ENCODE results near the gene TBL1Y. TPM values are rescaled to one million over a fixed set of nuclear protein-coding genes. Genes with fewer than 3 reads are reported as not detected.
"Not testable (repeated sequence)": the region's sequence is repeated elsewhere in the genome, so short reads cannot be mapped to it uniquely, and the experiment has no call there.

Gene TBL1Y
- total RNA-seq (2022) = not detected in 2 replicates
- Bru-seq, nascent RNA = not detected
- BruChase-seq, experiment 1, labeled RNA remaining after a 6-hour chase = not detected
- not detected for BruChase-seq, experiment 2, labeled RNA remaining after a 2-hour chase
- long read RNA-seq = 0 reads

GRCh38 chrY:6910372-6911252, at the start of gene TBL1Y:
TBL1Y (plus strand) TSS chrY:6910697; CDS start chrY:7025085, 114,388 bp downstream.
- H3K9me3 Mint-ChIP-seq (ENCODE audit: low read depth, unreplicated experiment) = no peaks in the 10 kb centered on the region
- DNase-seq = no peak
- H3K27ac Mint-ChIP-seq (ENCODE audit: unreplicated experiment) = no peak within 1 kb of the TSS
- no peaks in the 10 kb centered on the region for H3K27me3 Mint-ChIP-seq (ENCODE audit: unreplicated experiment)
- TF ChIP-seq, protein P1, sequence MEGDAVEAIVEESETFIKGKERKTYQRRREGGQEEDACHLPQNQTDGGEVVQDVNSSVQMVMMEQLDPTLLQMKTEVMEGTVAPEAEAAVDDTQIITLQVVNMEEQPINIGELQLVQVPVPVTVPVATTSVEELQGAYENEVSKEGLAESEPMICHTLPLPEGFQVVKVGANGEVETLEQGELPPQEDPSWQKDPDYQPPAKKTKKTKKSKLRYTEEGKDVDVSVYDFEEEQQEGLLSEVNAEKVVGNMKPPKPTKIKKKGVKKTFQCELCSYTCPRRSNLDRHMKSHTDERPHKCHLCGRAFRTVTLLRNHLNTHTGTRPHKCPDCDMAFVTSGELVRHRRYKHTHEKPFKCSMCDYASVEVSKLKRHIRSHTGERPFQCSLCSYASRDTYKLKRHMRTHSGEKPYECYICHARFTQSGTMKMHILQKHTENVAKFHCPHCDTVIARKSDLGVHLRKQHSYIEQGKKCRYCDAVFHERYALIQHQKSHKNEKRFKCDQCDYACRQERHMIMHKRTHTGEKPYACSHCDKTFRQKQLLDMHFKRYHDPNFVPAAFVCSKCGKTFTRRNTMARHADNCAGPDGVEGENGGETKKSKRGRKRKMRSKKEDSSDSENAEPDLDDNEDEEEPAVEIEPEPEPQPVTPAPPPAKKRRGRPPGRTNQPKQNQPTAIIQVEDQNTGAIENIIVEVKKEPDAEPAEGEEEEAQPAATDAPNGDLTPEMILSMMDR (IDR thresholded peaks at IDR 0.05; ENCODE audit: unreplicated experiment) = no peak
- H3K36me3 Mint-ChIP-seq (ENCODE audit: insufficient read depth, unreplicated experiment) = no peaks in the 10 kb centered on the region
- intact Hi-C loops (cut with micrococcal nuclease; ENCODE audit: unreplicated experiment) = no loop called here
- no peak within 1 kb of the TSS for H3K4me3 Mint-ChIP-seq (ENCODE audit: low read depth, unreplicated experiment)
- no TSS peak for BruUV-seq (replicated peaks)
- H3K4me1 Mint-ChIP-seq (ENCODE audit: low read depth, unreplicated experiment) = no peaks in the 10 kb centered on the region
- CTCF ChIA-PET = no interaction called here

DNA sequence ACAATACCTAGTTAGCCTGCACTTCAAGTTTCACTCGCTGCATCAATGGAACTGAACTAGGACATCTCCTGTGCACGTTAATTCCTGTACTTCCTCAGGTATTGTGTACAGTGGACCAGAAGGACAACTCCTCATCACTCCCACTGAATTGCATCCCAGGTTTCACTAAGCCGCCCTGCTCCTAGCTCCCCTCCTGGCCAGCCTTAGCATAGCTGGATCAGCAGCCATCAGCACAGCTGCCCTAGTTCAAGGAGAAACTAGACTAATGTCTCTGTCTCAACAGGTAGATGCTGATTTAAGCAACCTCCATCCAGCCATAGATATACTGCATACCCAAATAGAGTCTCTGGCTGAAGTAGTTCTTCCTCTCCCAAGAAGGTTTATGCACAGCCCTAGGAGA, 16.0 kb upstream of the TBL1Y start:
- Mint-ChIP-seq H3K4me1 (ENCODE audit: low read depth, unreplicated experiment) (no peaks in the 10 kb centered on the region), H3K9me3 (ENCODE audit: low read depth, unreplicated experiment) (no peaks in the 10 kb centered on the region), H3K4me3 (ENCODE audit: low read depth, unreplicated experiment) (no peak overlapping the region), H3K36me3 (ENCODE audit: insufficient read depth, unreplicated experiment) (no peaks in the 10 kb centered on the region), H3K27me3 (ENCODE audit: unreplicated experiment) (no peaks in the 10 kb centered on the region), H3K27ac (ENCODE audit: unreplicated experiment) (no peak overlapping the region)
- intact Hi-C loops (cut with micrococcal nuclease; ENCODE audit: unreplicated experiment) = no loop called here
- CTCF ChIA-PET = no interaction called here
- TF ChIP-seq, protein P1 (IDR thresholded peaks at IDR 0.05; ENCODE audit: unreplicated experiment) = no peak
- no peak for DNase-seq
- BruUV-seq (replicated peaks) = no TSS peak

DNA sequence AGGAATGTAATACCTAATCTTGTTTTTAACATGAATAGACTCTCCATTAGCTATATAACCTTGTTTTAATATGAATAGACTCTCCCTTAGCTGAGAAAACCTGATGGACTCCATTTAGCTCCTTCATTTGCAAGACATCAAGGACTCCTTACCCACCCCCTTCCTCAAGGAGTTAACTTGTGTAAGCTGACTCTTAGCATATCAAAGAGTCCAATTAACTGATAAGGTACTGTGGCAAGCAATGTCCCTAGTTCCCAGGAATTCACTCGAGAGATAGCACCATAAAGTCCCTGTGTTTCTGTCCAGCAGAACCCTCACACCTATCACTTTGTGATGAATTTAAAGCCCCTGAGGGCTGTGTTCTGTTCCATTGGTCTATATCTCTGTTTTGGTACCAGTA, 15.3 kb upstream of the TBL1Y start:
- Mint-ChIP-seq H3K27ac (ENCODE audit: unreplicated experiment) (no peak overlapping the region), H3K27me3 (ENCODE audit: unreplicated experiment) (no peaks in the 10 kb centered on the region), H3K36me3 (ENCODE audit: insufficient read depth, unreplicated experiment) (no peaks in the 10 kb centered on the region), H3K9me3 (ENCODE audit: low read depth, unreplicated experiment) (no peaks in the 10 kb centered on the region), H3K4me1 (ENCODE audit: low read depth, unreplicated experiment) (no peaks in the 10 kb centered on the region), H3K4me3 (ENCODE audit: low read depth, unreplicated experiment) (no peak overlapping the region)
- no peak for DNase-seq
- TF ChIP-seq, protein P1 (IDR thresholded peaks at IDR 0.05; ENCODE audit: unreplicated experiment) = no peak
- intact Hi-C loops (cut with micrococcal nuclease; ENCODE audit: unreplicated experiment) = no loop called here
- CTCF ChIA-PET = no interaction called here
- no TSS peak for BruUV-seq (replicated peaks)

- BruUV-seq (replicated peaks); intact Hi-C loops (cut with micrococcal nuclease; ENCODE audit: unreplicated experiment); H3K4me3 Mint-ChIP-seq (ENCODE audit: low read depth, unreplicated experiment); H3K9me3 Mint-ChIP-seq (ENCODE audit: low read depth, unreplicated experiment); CTCF ChIA-PET; H3K27me3 Mint-ChIP-seq (ENCODE audit: unreplicated experiment); DNase-seq; H3K36me3 Mint-ChIP-seq (ENCODE audit: insufficient read depth, unreplicated experiment); H3K27ac Mint-ChIP-seq (ENCODE audit: unreplicated experiment); H3K4me1 Mint-ChIP-seq (ENCODE audit: low read depth, unreplicated experiment): not testable (repeated sequence)
Observed at GRCh38 chrY:6902116-6902515, 8.4 kb upstream of the TBL1Y start.

- intact Hi-C loops (cut with micrococcal nuclease; ENCODE audit: unreplicated experiment) = no loop called here
- BruUV-seq (replicated peaks) = no TSS peak
- H3K4me3 Mint-ChIP-seq (ENCODE audit: low read depth, unreplicated experiment) = no peak overlapping the region
- TF ChIP-seq, protein P1 (IDR thresholded peaks at IDR 0.05; ENCODE audit: unreplicated experiment) = no peak
- CTCF ChIA-PET = no interaction called here
- H3K4me1 Mint-ChIP-seq (ENCODE audit: low read depth, unreplicated experiment) = no peaks in the 10 kb centered on the region
- H3K27ac Mint-ChIP-seq (ENCODE audit: unreplicated experiment) = no peak overlapping the region
- no peaks in the 10 kb centered on the region for H3K36me3 Mint-ChIP-seq (ENCODE audit: insufficient read depth, unreplicated experiment)
- H3K27me3 Mint-ChIP-seq (ENCODE audit: unreplicated experiment) = no peaks in the 10 kb centered on the region
- DNase-seq = no peak
- no peaks in the 10 kb centered on the region for H3K9me3 Mint-ChIP-seq (ENCODE audit: low read depth, unreplicated experiment)
Observed at GRCh38 chrY:6907591-6907990, 2.9 kb upstream of the TBL1Y start.

DNA sequence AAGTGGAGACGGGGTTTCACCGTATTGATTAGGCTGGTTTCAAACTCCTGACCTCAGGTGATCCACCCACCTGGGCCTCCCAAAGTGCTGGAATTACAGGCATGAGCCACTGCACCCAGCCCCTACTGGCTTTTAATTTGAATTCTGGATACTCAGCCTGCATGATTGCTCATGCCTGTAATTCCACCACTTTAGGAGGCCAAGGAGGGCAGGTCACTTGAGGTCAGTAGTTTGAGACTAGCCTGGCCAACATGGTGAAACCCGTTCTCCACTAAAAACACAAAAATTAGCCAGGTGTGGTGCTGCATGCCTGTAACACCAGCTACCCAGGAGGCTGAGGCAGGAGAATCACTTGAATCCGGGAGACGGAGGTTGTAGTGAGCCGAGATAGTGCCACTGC, 2.5 kb upstream of the TBL1Y start:
- H3K27me3 Mint-ChIP-seq (ENCODE audit: unreplicated experiment); DNase-seq; intact Hi-C loops (cut with micrococcal nuclease; ENCODE audit: unreplicated experiment); H3K27ac Mint-ChIP-seq (ENCODE audit: unreplicated experiment); H3K9me3 Mint-ChIP-seq (ENCODE audit: low read depth, unreplicated experiment); H3K4me3 Mint-ChIP-seq (ENCODE audit: low read depth, unreplicated experiment); H3K4me1 Mint-ChIP-seq (ENCODE audit: low read depth, unreplicated experiment); CTCF ChIA-PET; H3K36me3 Mint-ChIP-seq (ENCODE audit: insufficient read depth, unreplicated experiment); BruUV-seq (replicated peaks): not testable (repeated sequence)

Measured in Calu3 (cell line).